ENCODE results near the gene TP53I11.

TP53I11 gene

GRCh38 chr11:44955015-44955738 is 4.5 kb upstream of the TP53I11 start:
- DNase-seq, result no peak

GRCh38 chr11:44954051-44954906 is 3.6 kb upstream of the TP53I11 start:
- no peak for DNase-seq

GRCh38 chr11:44952500-44953260 is 2.0 kb upstream of the TP53I11 start:
- no peak for DNase-seq

- no peak for DNase-seq
These were observed 1.4 kb upstream of the TP53I11 start for GRCh38 chr11:44952082-44952481.

- DNase-seq, result peak; percentile 57
These were observed 555 bp downstream of the TP53I11 start for GRCh38 chr11:44950031-44950624.

- DNase-seq, result peak; percentile 50 to 54
These were observed 1.3 kb downstream of the TP53I11 start for GRCh38 chr11:44949160-44950030.

- DNase-seq, result no peak
These were observed 2.5 kb downstream of the TP53I11 start for GRCh38 chr11:44948155-44948554.

- no peak for DNase-seq
These were observed 3.6 kb downstream of the TP53I11 start for GRCh38 chr11:44947114-44947513.

- no peak for DNase-seq
These were observed 4.4 kb downstream of the TP53I11 start for GRCh38 chr11:44946263-44946662.

GRCh38 chr11:44945666-44946065 is 5.0 kb downstream of the TP53I11 start:
- no peak for DNase-seq

GRCh38 chr11:44944853-44945235 is 5.8 kb downstream of the TP53I11 start:
- no peak for DNase-seq

- no peak for DNase-seq
These were observed 6.4 kb downstream of the TP53I11 start for GRCh38 chr11:44944181-44944852.

GRCh38 chr11:44943696-44944095 is 7.0 kb downstream of the TP53I11 start:
- no peak for DNase-seq

- DNase-seq, result peak; percentile 52 to 58
These were observed 7.6 kb downstream of the TP53I11 start for GRCh38 chr11:44943118-44943517.

GRCh38 chr11:44942029-44942955 is 8.4 kb downstream of the TP53I11 start:
- no peak for DNase-seq

GRCh38 chr11:44941259-44942021 is 9.2 kb downstream of the TP53I11 start:
- DNase-seq, result no peak

- DNase-seq, result no peak
These were observed 9.8 kb downstream of the TP53I11 start for GRCh38 chr11:44940835-44941234.

GRCh38 chr11:44940404-44940803 is 10.3 kb downstream of the TP53I11 start:
- DNase-seq, result no peak

GRCh38 chr11:44939673-44940395 is 10.8 kb downstream of the TP53I11 start:
- no peak for DNase-seq
